ENCODE results near the gene RYR2. TPM values are rescaled to one million over a fixed set of nuclear protein-coding genes. Genes with fewer than 3 reads are reported as not detected.

Gene RYR2
- total and polyA plus RNA-seq, 2 of the 8 experiments (the other 6 are each of a cell fraction or from before 2014, with no cell fraction given) = 1.3 to 4.4 TPM

DNA sequence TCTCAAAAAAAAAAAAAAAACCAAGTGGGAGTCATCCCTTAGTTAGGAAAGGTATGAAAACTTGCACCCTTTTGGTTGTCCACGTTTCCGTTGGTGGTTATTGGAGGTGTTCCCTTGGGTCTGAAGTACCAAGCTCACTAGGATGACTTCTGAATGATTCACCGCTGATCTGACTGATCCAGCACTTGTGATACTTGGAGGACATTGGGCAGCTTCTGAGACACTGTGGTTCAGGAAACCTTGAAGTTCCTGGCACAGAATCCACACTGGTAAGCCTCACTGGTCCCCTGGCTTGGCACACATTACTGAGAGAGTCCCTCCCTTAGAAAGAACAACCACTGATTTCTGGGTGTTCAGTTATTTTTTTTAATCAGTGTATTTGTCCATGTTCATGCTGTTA lies 91.9 kb downstream of the RYR2 start:
- H3K36me3 ChIP-seq (ENCODE audit: control insufficient read depth in 2 of 4, insufficient read depth in 4 of 4, low read length in 3 of 4) = no peaks in the 10 kb centered on the region; a peak in 1 of 8 replicates
- WGBS, 2 experiments (ENCODE audit: extremely low coverage in 1 of 2, insufficient coverage in 1 of 2, insufficient read length in 1 of 2, insufficient replicate concordance in 2 of 2, low coverage in 1 of 2, low lambda C conversion rate in 2 of 2, missing lambda C conversion rate in 1 of 2) = 55% methylated on average over 3 of the region's 3 CpGs; no CpG with 5 or more reads in 1 of the 2 experiments
- H4K91ac ChIP-seq (replicated peaks; ENCODE audit: insufficient read length, low read length) = no peak overlapping the region
- H3K4me3 ChIP-seq (ENCODE audit: extremely low read depth in 1 of 4, insufficient read depth in 2 of 4, low read depth in 3 of 4, low read length in 4 of 4) = no peak overlapping the region
- no peak overlapping the region for H3K14ac ChIP-seq (ENCODE audit: insufficient read length)
- POLR2A ChIA-PET (ENCODE audit: partially characterized antibody) = no interaction called here
- no peak overlapping the region for H4K8ac ChIP-seq (ENCODE audit: extremely low read depth, insufficient read depth, low read length)
- H3K9ac ChIP-seq (replicated peaks in 1 of 4; ENCODE audit: extremely low read depth in 1 of 4, low read depth in 3 of 4, low read length in 3 of 4) = no peak overlapping the region
- H3K4ac ChIP-seq (replicated peaks; ENCODE audit: insufficient read length, low read depth, low read length) = no peak overlapping the region
- H2BK20ac ChIP-seq (ENCODE audit: low read length) = no peak overlapping the region
- H3K56ac ChIP-seq (replicated peaks; ENCODE audit: insufficient read length, low read depth, low read length) = no peak overlapping the region
- no peaks in the 10 kb centered on the region for H3K23me2 ChIP-seq (ENCODE audit: low read depth, low read length)
- CTCF ChIA-PET (ENCODE audit: partially characterized antibody) = no interaction called here
- H3K9me3 ChIP-seq (ENCODE audit: insufficient read depth in 2 of 2, low read depth in 1 of 2, low read length in 1 of 2) = peaks cover 9 to 19% of the 10 kb centered on the region in 2 experiments
- no peaks in the 10 kb centered on the region for H3K4me1 ChIP-seq (replicated peaks in 1 of 4; ENCODE audit: control insufficient read depth in 3 of 4, insufficient read depth in 4 of 4, low read length in 3 of 4)
- H3K23ac ChIP-seq (ENCODE audit: insufficient read length) = no peak overlapping the region
- no peaks in the 10 kb centered on the region for H4K20me1 ChIP-seq (replicated peaks in 1 of 2; ENCODE audit: control insufficient read depth in 1 of 2, insufficient read depth in 2 of 2, low read length in 2 of 2)
- no peak overlapping the region for H3K27ac ChIP-seq (ENCODE audit: low read depth, low read length)
- H3K18ac ChIP-seq (ENCODE audit: extremely low read depth, low read length) = no peak overlapping the region
- DNase-seq (ENCODE audit: low read depth in 1 of 2, low spot score in 2 of 2) (no peak), FAIRE-seq (no peak)
- no peak overlapping the region for H2BK120ac ChIP-seq (replicated peaks; ENCODE audit: low read depth, low read length)
- no peak overlapping the region for H2BK5ac ChIP-seq (ENCODE audit: low read depth, low read length)
- H2AK5ac ChIP-seq (ENCODE audit: low read depth, low read length) = no peak overlapping the region
- H3K79me1 ChIP-seq (ENCODE audit: low read depth, low read length) = no peaks in the 10 kb centered on the region; the same call in 1 of the 2 replicates
- H3K27me3 ChIP-seq (replicated peaks in 1 of 4; ENCODE audit: control insufficient read depth in 3 of 4, extremely low read depth in 1 of 4, insufficient read depth in 3 of 4, low read length in 3 of 4) = no peaks in the 10 kb centered on the region
- no peak overlapping the region for H4K5ac ChIP-seq (ENCODE audit: insufficient read length, low read depth, low read length)
- no peak overlapping the region for H3K4me2 ChIP-seq (ENCODE audit: insufficient read depth in 1 of 2, low read depth in 2 of 2, low read length in 2 of 2)
- H2BK12ac ChIP-seq (ENCODE audit: low read depth, low read length) = no peak overlapping the region
- H2AFZ ChIP-seq (ENCODE audit: low read length) = no peak overlapping the region
- H3K79me2 ChIP-seq (ENCODE audit: control insufficient read depth in 1 of 2, insufficient read depth in 2 of 2, low read length in 2 of 2) = no peaks in the 10 kb centered on the region
- no peak overlapping the region for H2BK15ac ChIP-seq (ENCODE audit: low read length)
- no peak for TF ChIP-seq SUZ12 (IDR thresholded peaks at IDR 0.05; ENCODE audit: low read length)
- TF ChIP-seq RNF2 (IDR thresholded peaks at IDR 0.05; ENCODE audit: borderline replicate concordance, low read depth, low read length, missing control alignments, poor library complexity, severe bottlenecking) = no peak
- no peak for TF ChIP-seq KDM4A (IDR thresholded peaks at IDR 0.05; ENCODE audit: low read depth, low read length, severe bottlenecking)
- no peak for TF ChIP-seq KDM5A (IDR thresholded peaks at IDR 0.05; ENCODE audit: low read length)
- TF ChIP-seq TAF7 (optimal IDR thresholded peaks at IDR 0.05; ENCODE audit: borderline replicate concordance, low read depth, low read length) = no peak
- TF ChIP-seq SP1 (IDR thresholded peaks at IDR 0.05; ENCODE audit: low read depth, low read length) = no peak
- TF ChIP-seq SP2 (IDR thresholded peaks at IDR 0.05; ENCODE audit: low read length) = no peak
- TF ChIP-seq CBX8 (IDR thresholded peaks at IDR 0.05; ENCODE audit: borderline replicate concordance, low read depth, low read length) = no peak
- TF ChIP-seq CREB1 (IDR thresholded peaks at IDR 0.05) = no peak
- TF ChIP-seq POLR2AphosphoS5 (IDR thresholded peaks at IDR 0.05; ENCODE audit: low read depth, low read length) = no peak
- no peak for TF ChIP-seq BACH1 (IDR thresholded peaks at IDR 0.05; ENCODE audit: low read length)
- TF ChIP-seq EZH2 (IDR thresholded peaks at IDR 0.05; ENCODE audit: low read depth, low read length, severe bottlenecking) = no peak
- TF ChIP-seq KDM1A (IDR thresholded peaks at IDR 0.05; ENCODE audit: borderline replicate concordance, low read length) = no peak
- TF ChIP-seq PHF8 (conservative IDR thresholded peaks at IDR 0.05; ENCODE audit: low read depth, low read length) = no peak
- no peak for TF ChIP-seq HDAC2 (IDR thresholded peaks at IDR 0.05; ENCODE audit: borderline replicate concordance in 1 of 2, low read depth in 2 of 2, low read length in 2 of 2)
